Activated CD4-positive, alpha-beta T cell treated with anti-CD3 and anti-CD28 coated beads for 4 hours (primary cell): ENCODE results near the gene AMIGO2.
"Not testable (repeated sequence)": the region's sequence is repeated elsewhere in the genome, so short reads cannot be mapped to it uniquely, and the experiment has no call there.

Experiments used
- DNase-seq, 2 donors: peaks; one replicate each; pipeline ENCODE4 v3.0.0-alpha.2; 2020

Gene AMIGO2, protein sequence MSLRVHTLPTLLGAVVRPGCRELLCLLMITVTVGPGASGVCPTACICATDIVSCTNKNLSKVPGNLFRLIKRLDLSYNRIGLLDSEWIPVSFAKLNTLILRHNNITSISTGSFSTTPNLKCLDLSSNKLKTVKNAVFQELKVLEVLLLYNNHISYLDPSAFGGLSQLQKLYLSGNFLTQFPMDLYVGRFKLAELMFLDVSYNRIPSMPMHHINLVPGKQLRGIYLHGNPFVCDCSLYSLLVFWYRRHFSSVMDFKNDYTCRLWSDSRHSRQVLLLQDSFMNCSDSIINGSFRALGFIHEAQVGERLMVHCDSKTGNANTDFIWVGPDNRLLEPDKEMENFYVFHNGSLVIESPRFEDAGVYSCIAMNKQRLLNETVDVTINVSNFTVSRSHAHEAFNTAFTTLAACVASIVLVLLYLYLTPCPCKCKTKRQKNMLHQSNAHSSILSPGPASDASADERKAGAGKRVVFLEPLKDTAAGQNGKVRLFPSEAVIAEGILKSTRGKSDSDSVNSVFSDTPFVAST

DNA sequence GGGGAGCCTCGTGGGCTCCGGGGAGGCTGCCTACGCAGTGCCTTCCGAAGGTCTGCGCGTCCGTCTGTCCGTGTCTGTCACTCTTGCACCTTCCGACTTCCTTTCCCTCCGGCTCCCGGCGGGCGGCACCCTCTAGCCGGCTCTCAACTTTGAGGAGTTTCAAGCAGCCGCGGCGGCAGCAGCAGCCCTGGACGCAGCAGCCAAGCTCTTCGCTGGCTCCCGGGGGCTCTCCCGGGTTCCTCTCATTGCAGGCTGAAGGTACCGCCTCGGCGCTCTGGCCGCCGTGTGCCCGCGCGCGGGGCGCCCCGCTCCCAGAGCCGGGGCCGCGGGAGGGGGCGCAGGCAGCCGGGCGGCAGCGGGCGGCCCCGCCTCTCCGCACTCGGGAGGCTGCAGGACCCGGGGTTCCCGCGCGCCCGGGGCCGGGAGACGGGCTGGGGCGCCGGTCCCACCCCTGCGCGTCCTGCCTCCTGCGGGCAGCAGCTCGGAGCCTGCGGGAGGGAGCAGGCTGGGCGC is at the start of gene AMIGO2, which contains the start of gene PCED1B:
Gene AMIGO2 (minus strand): TSS at position 492 of the 513 bp plus-strand sequence. CDS start 957 bp downstream, outside the sequence.
Gene PCED1B (plus strand): TSS at position 154 of the 513 bp plus-strand sequence. CDS start 155,443 bp downstream, outside the sequence.
- peak; percentile 58 to 64 for DNase-seq

DNA sequence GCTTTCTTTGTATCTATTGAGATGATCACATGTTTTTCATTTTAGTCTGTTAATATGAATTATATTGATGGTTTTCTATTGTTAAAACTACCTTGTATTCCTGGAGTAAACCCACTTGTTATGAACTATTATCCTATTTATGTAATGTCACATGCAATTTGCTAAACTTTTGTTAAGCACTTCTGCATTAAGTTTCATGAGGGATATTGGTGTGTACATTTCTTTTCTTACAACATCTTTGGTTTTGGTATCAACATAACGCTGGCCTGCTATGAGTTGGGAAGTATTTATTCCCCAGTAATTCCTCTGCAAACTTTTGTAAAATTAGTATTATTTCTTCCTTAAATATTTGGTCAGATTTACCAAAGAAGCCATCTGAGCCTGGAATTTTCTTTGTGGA is 46.5 kb upstream of the AMIGO2 start:
- DNase-seq, result no peak

- no peak for DNase-seq
These were observed 44.7 kb upstream of the AMIGO2 start for GRCh38 chr12:47124451-47124850.

DNA sequence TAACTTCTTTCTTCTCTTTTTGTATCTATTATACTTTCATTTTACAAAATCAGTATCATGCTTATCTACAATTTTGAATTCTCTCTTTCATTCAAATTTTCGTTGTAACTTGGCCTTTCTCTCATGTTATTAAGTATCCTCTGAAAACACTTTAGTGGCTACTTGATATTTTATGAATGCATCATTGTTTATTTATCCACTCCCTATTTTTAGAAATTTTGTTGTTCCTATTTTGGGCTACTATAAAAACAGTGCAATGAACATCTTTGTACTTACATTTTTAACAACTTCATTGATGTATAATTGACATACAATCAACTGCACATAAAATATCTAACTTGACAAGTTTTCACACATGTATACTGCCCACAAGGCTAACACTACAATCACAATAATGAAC is 44.0 kb upstream of the AMIGO2 start:
- DNase-seq, result no peak

- no peak for DNase-seq
These were observed 42.8 kb upstream of the AMIGO2 start for GRCh38 chr12:47122602-47123001.

GRCh38 chr12:47121146-47121545 is 41.4 kb upstream of the AMIGO2 start:
- DNase-seq, result no peak

GRCh38 chr12:47120736-47121135 is 41.0 kb upstream of the AMIGO2 start:
- no peak for DNase-seq

DNA sequence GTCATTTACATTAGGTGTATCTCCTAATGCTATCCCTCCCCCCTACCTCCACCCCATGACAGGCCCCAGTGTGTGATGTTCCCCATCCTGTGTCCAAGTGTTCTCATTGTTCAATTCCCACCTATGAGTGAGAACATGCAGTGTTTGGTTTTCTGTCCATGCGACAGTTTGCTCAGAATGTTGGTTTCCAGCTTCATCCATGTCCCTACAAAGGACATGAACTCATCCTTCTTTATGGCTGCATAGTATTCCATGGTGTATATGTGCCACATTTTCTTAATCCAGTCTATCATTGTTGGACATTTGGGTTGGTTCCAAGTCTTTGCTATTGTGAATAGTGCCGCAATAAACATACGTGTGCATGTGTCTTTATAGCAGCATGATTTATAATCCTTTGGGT is 37.5 kb upstream of the AMIGO2 start:
- not testable (repeated sequence) for DNase-seq

DNA sequence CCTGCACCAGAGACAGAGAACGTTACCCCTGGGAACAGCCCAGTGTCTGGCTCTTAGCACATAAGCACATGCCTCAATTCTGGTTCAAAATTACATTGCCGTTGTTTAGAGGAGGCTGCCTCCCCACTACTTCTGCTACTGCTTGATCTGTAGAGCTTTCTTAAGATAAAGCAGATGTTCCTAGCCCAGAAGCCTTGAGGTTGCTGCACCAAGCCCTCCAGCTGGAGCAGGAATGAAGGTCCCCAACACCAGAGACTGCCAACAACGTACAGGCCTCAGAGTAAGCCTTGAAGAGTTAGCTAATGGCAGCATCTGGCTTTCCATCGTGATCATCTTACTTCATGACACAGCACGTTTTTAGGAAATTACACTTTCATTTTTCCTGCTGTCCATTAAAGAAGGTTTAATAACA is 34.7 kb upstream of the AMIGO2 start:
- DNase-seq, result no peak

GRCh38 chr12:47112679-47113078 is 32.9 kb upstream of the AMIGO2 start:
- no peak for DNase-seq

DNA sequence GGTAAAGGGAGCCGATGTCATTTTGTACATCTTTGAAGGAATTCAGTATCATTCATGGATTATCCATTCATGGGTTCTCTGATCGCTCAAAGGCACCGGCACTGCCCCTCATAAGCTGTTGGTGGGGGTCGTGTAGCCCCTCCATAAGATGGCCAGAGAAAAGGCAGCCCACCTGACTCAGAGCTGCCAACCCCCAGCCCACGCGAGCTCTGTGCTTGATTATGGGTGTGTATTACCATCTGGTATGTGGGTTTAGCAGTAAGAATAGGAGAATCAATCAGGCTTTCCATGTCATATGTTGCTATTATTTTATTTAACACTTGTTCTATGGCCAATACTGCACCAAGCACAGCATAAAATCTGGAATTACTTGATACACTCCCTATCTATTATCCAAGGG is 32.1 kb upstream of the AMIGO2 start:
- DNase-seq, result no peak

GRCh38 chr12:47111392-47111778 is 31.6 kb upstream of the AMIGO2 start:
- peak in 1 of 2 donors; percentile 14 for DNase-seq

- DNase-seq, result no peak
These were observed 31.1 kb upstream of the AMIGO2 start for GRCh38 chr12:47110718-47111391.

DNA sequence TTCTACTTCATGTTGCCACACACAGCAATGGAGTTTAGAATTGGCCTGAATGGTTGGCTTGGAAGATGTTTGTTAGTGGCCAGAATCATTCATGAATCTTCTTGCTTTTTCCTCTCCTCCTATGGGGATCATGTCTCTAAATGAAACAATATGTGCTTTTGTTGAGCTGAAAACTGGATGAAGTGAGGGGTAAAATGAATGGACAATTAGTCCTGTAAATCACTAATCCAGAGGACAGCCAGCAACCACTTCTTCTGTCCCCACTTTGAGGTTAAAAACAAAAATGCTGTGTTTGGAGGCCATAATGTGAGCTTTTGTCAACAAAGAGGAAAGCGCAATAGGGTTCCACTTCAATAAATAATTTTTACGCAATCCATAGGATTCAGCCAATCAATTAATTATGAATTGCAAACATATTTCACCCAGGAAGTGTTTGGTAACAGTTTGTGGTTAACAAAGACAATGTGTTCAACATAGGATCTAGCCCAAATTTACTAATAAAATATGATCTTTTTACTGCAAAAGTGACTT is 30.3 kb upstream of the AMIGO2 start:
- no peak for DNase-seq

DNA sequence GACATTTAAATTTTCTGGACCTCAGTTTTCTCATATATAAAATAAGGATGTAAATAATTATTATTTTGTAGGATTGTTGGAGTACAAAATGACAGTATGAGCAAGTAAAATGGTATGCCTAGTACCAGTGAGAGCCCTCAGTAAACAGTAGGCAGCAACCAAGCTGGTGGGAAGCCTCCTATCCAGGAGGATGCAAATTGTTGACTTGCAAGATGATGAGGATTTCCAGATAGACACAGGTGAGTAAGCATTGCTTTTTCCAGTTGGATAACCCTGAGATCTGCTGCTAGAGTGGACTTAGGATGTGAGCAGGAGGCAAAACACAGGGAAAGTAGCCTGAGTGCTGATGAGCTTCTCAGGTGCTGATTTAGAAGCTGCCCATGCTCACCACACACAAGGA is 28.2 kb upstream of the AMIGO2 start:
- no peak for DNase-seq

- no peak for DNase-seq
These were observed 27.7 kb upstream of the AMIGO2 start for GRCh38 chr12:47107446-47107845.

- DNase-seq, result no peak
These were observed 26.3 kb upstream of the AMIGO2 start for GRCh38 chr12:47105914-47106674.

DNA sequence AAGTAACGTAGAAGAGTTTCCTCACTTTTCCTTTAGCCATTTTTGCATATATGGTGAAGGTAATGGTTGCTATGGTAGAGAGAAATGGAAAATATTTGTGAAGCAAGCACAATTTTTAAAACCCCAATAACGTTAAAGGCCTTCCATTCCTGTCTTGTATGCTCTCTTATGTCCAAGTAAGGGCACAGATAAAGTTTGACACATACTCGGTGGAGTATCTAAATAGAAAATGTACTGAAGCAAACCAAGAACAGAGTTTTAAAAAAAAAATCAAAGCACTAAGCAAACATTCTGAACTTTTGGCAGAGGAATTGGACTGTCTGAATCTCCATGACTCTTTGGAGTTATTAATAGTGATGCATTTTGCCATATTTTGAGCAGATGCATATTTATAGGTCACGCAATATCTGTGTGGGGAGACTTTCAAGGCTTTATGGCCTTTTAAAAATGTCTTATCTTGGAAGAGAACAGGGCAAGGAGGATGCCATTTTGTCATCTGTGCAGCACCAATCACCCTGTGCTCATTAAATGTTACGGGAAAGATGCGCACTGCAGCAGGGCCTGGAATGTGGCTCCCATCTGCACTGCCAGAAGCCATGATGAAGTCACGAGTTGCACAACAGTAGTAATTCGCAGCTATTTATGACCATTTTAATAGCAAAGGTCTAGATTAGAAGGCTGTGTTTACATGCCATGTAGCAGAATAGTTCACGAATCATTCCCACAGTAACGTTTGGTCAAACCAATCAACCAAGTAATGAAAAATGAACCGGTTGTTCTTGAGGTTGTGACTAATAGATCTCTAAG is 23.3 kb upstream of the AMIGO2 start:
- DNase-seq, result no peak

DNA sequence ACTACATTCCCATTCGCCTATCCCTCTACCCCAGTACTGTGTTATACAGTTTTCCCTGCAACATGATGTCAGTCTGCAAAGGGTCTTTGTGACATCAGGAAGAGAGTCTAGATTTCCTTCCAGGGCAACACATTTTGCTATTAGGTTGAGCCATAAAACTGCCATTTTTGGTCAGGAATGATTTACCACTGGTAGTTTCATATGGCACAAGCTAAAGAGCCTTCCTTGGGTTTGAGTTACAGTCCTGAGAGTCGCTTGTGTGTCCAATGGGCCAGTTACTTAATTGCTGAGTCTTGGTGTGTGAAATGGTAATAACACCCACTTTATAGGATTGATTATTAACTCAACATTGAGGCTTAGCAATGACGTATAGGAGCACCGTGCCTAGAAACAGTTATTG is 22.6 kb upstream of the AMIGO2 start:
- no peak for DNase-seq

GRCh38 chr12:47100160-47100559 is 20.4 kb upstream of the AMIGO2 start:
- no peak for DNase-seq

- no peak for DNase-seq
These were observed 19.9 kb upstream of the AMIGO2 start for GRCh38 chr12:47099610-47100009.

DNA sequence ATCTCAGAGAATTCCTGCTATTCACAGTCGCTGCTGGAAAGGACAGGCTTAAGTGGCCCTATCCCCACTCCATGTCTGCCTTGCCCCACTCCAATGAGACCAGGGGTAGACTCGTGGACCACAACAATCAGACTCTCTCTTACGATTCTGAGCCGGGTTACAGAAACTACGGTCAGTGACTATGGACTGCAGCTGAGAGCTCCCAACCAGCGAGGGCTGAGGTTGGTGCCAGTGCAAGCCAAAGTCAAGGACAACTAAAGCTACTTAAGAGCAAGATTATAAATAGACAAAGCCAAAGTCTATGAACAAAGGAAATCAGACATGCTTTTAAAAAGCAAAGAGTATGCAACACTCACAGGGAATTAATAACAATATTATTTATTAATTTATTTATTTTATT is 18.3 kb upstream of the AMIGO2 start:
- no peak for DNase-seq
